Measurements from ENCODE around the gene RWDD1. TPM values are rescaled to one million over a fixed set of nuclear protein-coding genes. Genes with fewer than 3 reads are reported as not detected.

The RWDD1 gene
- total RNA-seq, 2 donors from 2014 or later, result 42.4 to 46.6 TPM

- no peaks in the 10 kb centered on the region for H3K4me1 Mint-ChIP-seq (ENCODE audit: low read depth)
- H3K36me3 Mint-ChIP-seq (ENCODE audit: insufficient read depth in 2 of 2), result no peaks in the 10 kb centered on the region
- no peak overlapping the region for H3K27ac Mint-ChIP-seq
- peaks cover 49% of the 10 kb centered on the region for H3K27me3 Mint-ChIP-seq (ENCODE audit: low read depth)
- ATAC-seq (replicated peaks in 1 of 2), result no peak
- H3K9me3 Mint-ChIP-seq, result no peaks in the 10 kb centered on the region
- no peak for DNase-seq
- no peak overlapping the region for H3K4me3 Mint-ChIP-seq
Observed at GRCh38 chr6:116543149-116543548, 28.2 kb upstream of the RWDD1 start.

GRCh38 chr6:116545651-116546050, 25.7 kb upstream of the RWDD1 start, which contains the start of gene TRAPPC3L:
Gene TRAPPC3L, minus strand, starts transcription at chr6:116545684. Its CDS starts 170 bp downstream, at chr6:116545514.
- Mint-ChIP-seq H3K4me3 (no peak within 1 kb of the TSS), H3K27ac (no peak within 1 kb of the TSS), H3K4me1 (ENCODE audit: low read depth) (no peaks in the 10 kb centered on the region), H3K36me3 (ENCODE audit: insufficient read depth in 2 of 2) (no peaks in the 10 kb centered on the region), H3K9me3 (no peaks in the 10 kb centered on the region), H3K27me3 (ENCODE audit: low read depth) (peaks cover 35% of the 10 kb centered on the region)
- DNase-seq (no peak), ATAC-seq (replicated peaks in 1 of 2) (no peak)

GRCh38 chr6:116547358-116547757, 23.9 kb upstream of the RWDD1 start:
- H3K9me3 Mint-ChIP-seq, result no peaks in the 10 kb centered on the region
- DNase-seq, result no peak
- no peak for ATAC-seq (replicated peaks in 1 of 2)
- no peaks in the 10 kb centered on the region for H3K4me1 Mint-ChIP-seq (ENCODE audit: low read depth)
- H3K36me3 Mint-ChIP-seq (ENCODE audit: insufficient read depth in 2 of 2), result no peaks in the 10 kb centered on the region
- no peak overlapping the region for H3K27ac Mint-ChIP-seq
- no peak overlapping the region for H3K4me3 Mint-ChIP-seq
- peaks cover 30% of the 10 kb centered on the region for H3K27me3 Mint-ChIP-seq (ENCODE audit: low read depth)

GRCh38 chr6:116550796-116551195, 20.5 kb upstream of the RWDD1 start:
- Mint-ChIP-seq H3K36me3 (ENCODE audit: insufficient read depth in 2 of 2) (no peaks in the 10 kb centered on the region), H3K9me3 (no peaks in the 10 kb centered on the region), H3K27me3 (ENCODE audit: low read depth) (peaks cover 13% of the 10 kb centered on the region), H3K4me1 (ENCODE audit: low read depth) (no peaks in the 10 kb centered on the region), H3K4me3 (no peak overlapping the region), H3K27ac (no peak overlapping the region)
- DNase-seq, result no peak
- no peak for ATAC-seq (replicated peaks in 1 of 2)

- H3K4me3 Mint-ChIP-seq, result no peak within 1 kb of the TSS
- peaks cover 8% of the 10 kb centered on the region for H3K27me3 Mint-ChIP-seq (ENCODE audit: low read depth)
- H3K9me3 Mint-ChIP-seq, result no peaks in the 10 kb centered on the region
- DNase-seq, result no peak
- no peaks in the 10 kb centered on the region for H3K4me1 Mint-ChIP-seq (ENCODE audit: low read depth)
- H3K36me3 Mint-ChIP-seq (ENCODE audit: insufficient read depth in 2 of 2), result no peaks in the 10 kb centered on the region
- no peak for ATAC-seq (replicated peaks in 1 of 2)
- H3K27ac Mint-ChIP-seq, result no peak within 1 kb of the TSS
Observed at GRCh38 chr6:116553451-116553850, 17.9 kb upstream of the RWDD1 start, which contains the start of gene CALHM4. Gene CALHM4, plus strand, starts transcription at chr6:116553751. Its CDS starts 43 bp downstream, at chr6:116553794.

- no peaks in the 10 kb centered on the region for H3K9me3 Mint-ChIP-seq
- DNase-seq, result no peak
- H3K36me3 Mint-ChIP-seq (ENCODE audit: insufficient read depth in 2 of 2), result no peaks in the 10 kb centered on the region
- no peaks in the 10 kb centered on the region for H3K4me1 Mint-ChIP-seq (ENCODE audit: low read depth)
- no peak overlapping the region for H3K27ac Mint-ChIP-seq
- H3K4me3 Mint-ChIP-seq, result no peak overlapping the region
- peaks cover under 1% of the 10 kb centered on the region for H3K27me3 Mint-ChIP-seq (ENCODE audit: low read depth)
- ATAC-seq (replicated peaks in 1 of 2), result no peak
Observed at GRCh38 chr6:116556065-116556464, 15.2 kb upstream of the RWDD1 start.

- Mint-ChIP-seq H3K9me3 (no peaks in the 10 kb centered on the region), H3K4me1 (ENCODE audit: low read depth) (no peaks in the 10 kb centered on the region), H3K36me3 (ENCODE audit: insufficient read depth in 2 of 2) (no peaks in the 10 kb centered on the region), H3K27me3 (ENCODE audit: low read depth) (peaks cover 3% of the 10 kb centered on the region), H3K27ac (no peak overlapping the region), H3K4me3 (no peak overlapping the region)
- no peak for ATAC-seq (replicated peaks in 1 of 2)
- no peak for DNase-seq
Observed at GRCh38 chr6:116556814-116557415, 14.4 kb upstream of the RWDD1 start.

- Mint-ChIP-seq H3K9me3 (no peaks in the 10 kb centered on the region), H3K4me3 (no peak overlapping the region), H3K36me3 (ENCODE audit: insufficient read depth in 2 of 2) (no peaks in the 10 kb centered on the region), H3K27me3 (ENCODE audit: low read depth) (peaks cover 11% of the 10 kb centered on the region), H3K27ac (no peak overlapping the region), H3K4me1 (ENCODE audit: low read depth) (no peaks in the 10 kb centered on the region)
- DNase-seq (no peak), ATAC-seq (replicated peaks in 1 of 2) (no peak)
Observed at GRCh38 chr6:116557893-116558292, 13.4 kb upstream of the RWDD1 start.

GRCh38 chr6:116560130-116560529, 11.2 kb upstream of the RWDD1 start:
- H3K9me3 Mint-ChIP-seq, result no peaks in the 10 kb centered on the region
- peaks cover 22% of the 10 kb centered on the region for H3K27me3 Mint-ChIP-seq (ENCODE audit: low read depth)
- no peak overlapping the region for H3K4me3 Mint-ChIP-seq
- no peaks in the 10 kb centered on the region for H3K4me1 Mint-ChIP-seq (ENCODE audit: low read depth)
- DNase-seq (no peak), ATAC-seq (replicated peaks in 1 of 2) (no peak)
- H3K27ac Mint-ChIP-seq, result no peak overlapping the region
- H3K36me3 Mint-ChIP-seq (ENCODE audit: insufficient read depth in 2 of 2), result no peaks in the 10 kb centered on the region

GRCh38 chr6:116561377-116562018, 9.8 kb upstream of the RWDD1 start:
- DNase-seq (peak; percentile 64 to 66), ATAC-seq (replicated peaks in 1 of 2) (peak; percentile 63 to 65)
- Mint-ChIP-seq H3K36me3 (ENCODE audit: insufficient read depth in 2 of 2) (no peaks in the 10 kb centered on the region), H3K4me1 (ENCODE audit: low read depth) (no peaks in the 10 kb centered on the region), H3K9me3 (no peaks in the 10 kb centered on the region), H3K4me3 (no peak overlapping the region), H3K27me3 (ENCODE audit: low read depth) (peaks cover 22% of the 10 kb centered on the region), H3K27ac (no peak overlapping the region)

GRCh38 chr6:116562019-116562403, 9.3 kb upstream of the RWDD1 start:
- Mint-ChIP-seq H3K9me3 (no peaks in the 10 kb centered on the region), H3K4me3 (no peak overlapping the region), H3K27me3 (ENCODE audit: low read depth) (peaks cover 22% of the 10 kb centered on the region), H3K36me3 (ENCODE audit: insufficient read depth in 2 of 2) (no peaks in the 10 kb centered on the region), H3K4me1 (ENCODE audit: low read depth) (no peaks in the 10 kb centered on the region), H3K27ac (no peak overlapping the region)
- no peak for ATAC-seq (replicated peaks in 1 of 2)
- DNase-seq, result no peak

- ATAC-seq (replicated peaks in 1 of 2) (no peak), DNase-seq (no peak)
- Mint-ChIP-seq H3K4me1 (ENCODE audit: low read depth) (no peaks in the 10 kb centered on the region), H3K4me3 (no peak overlapping the region), H3K27me3 (ENCODE audit: low read depth) (peaks cover 22% of the 10 kb centered on the region), H3K9me3 (no peaks in the 10 kb centered on the region), H3K27ac (no peak overlapping the region), H3K36me3 (ENCODE audit: insufficient read depth in 2 of 2) (no peaks in the 10 kb centered on the region)
Observed at GRCh38 chr6:116562614-116563013, 8.7 kb upstream of the RWDD1 start.

- Mint-ChIP-seq H3K4me1 (ENCODE audit: low read depth) (peaks cover 3% of the 10 kb centered on the region), H3K27ac (no peak overlapping the region), H3K27me3 (ENCODE audit: low read depth) (peaks cover 22% of the 10 kb centered on the region), H3K9me3 (no peaks in the 10 kb centered on the region), H3K4me3 (peak overlapping the region in 1 of 2 donors; percentile 65), H3K36me3 (ENCODE audit: insufficient read depth in 2 of 2) (no peaks in the 10 kb centered on the region)
- DNase-seq, result no peak
- no peak for ATAC-seq (replicated peaks in 1 of 2)
Observed at GRCh38 chr6:116563830-116564229, 7.5 kb upstream of the RWDD1 start.

GRCh38 chr6:116564311-116564710, 7.0 kb upstream of the RWDD1 start:
- Mint-ChIP-seq H3K36me3 (ENCODE audit: insufficient read depth in 2 of 2) (no peaks in the 10 kb centered on the region), H3K4me3 (peak overlapping the region; percentile 61 to 65), H3K27me3 (ENCODE audit: low read depth) (peaks cover 22% of the 10 kb centered on the region), H3K9me3 (no peaks in the 10 kb centered on the region), H3K27ac (no peak overlapping the region), H3K4me1 (ENCODE audit: low read depth) (peaks cover 8% of the 10 kb centered on the region)
- DNase-seq (no peak), ATAC-seq (replicated peaks in 1 of 2) (no peak)
